HG02623 (cell line): ENCODE measurements around the gene LRRC4B.

Source experiments
- ATAC-seq: cut with Tn5 transposase; IDR thresholded peaks from one replicate; pipeline ENCODE4 v1.9.1; 2021; ENCODE audit warnings: moderate library complexity; ENCODE audit not compliant: unreplicated experiment

The LRRC4B gene

DNA sequence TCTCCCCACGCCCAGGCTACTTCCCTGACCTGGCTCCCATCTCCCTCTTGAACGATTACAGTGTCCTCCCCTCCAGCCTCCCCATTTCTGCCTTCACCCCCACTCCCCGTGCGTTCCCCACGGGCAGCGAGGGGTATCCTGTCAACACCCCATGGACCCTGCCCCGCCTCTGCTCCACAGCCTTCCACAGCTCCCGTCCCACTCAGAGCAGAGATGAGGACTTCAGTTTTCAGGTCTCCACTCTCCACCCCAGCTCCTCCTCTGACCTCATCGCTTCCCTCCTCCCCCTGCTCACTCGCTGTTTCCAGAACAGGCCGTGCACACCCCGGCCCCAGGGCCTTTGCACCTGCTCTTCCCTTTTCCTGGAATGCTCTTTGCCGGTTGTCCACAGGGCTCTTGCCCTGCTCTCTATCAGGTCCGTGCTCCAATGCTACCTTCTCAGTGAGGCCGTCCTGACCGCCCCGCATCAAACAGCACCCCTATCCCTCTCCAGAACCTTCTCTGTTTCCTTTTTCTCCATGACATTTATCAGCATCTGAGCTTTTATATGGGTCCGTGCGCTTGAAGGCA lies 15.0 kb downstream of the LRRC4B start:
- ATAC-seq: no peak

- no peak for ATAC-seq
Measured at GRCh38 chr19:50552540-50552939, 15.7 kb downstream of the LRRC4B start.

- ATAC-seq: no peak
Measured at GRCh38 chr19:50551715-50552187, 16.5 kb downstream of the LRRC4B start.

DNA sequence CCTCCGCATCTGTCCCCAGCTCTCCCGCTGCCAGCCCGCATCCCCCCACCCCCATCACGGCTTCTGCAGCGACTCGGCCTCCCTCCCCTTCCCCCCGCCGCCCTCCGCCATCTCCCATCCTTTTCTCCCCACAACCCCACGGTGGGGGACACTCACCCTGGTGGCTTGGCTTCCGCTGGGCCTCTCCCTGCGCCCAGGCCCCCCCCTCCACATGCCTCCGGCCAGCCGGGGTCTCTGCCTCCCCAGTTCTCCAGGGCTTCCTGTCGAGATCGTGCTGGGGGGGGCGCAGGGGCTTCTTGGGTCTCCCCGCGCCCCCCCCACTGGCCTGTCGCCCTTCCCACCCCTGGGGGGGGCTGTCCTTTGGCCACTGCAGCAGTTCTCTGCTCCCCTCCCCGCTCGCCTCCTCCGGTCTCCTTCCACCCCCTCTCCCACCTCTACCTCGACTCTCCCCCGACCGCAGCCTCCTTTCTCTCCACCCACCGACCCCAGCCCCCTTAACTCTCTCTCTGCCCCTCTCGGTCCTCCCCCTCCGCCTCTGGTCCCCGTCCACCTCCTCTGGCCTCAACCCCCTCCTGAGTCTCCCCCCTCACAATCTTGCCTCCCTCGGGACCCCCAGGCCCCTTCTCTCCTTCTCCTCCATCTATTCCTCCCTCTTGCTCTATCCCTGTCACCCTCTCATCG lies 17.1 kb downstream of the LRRC4B start:
- ATAC-seq: no peak

- ATAC-seq: no peak
Measured at GRCh38 chr19:50550594-50550966, 17.7 kb downstream of the LRRC4B start.

GRCh38 chr19:50549927-50550593 lies 18.2 kb downstream of the LRRC4B start:
- ATAC-seq: no peak

GRCh38 chr19:50549059-50549926 lies 18.9 kb downstream of the LRRC4B start:
- no peak for ATAC-seq

DNA sequence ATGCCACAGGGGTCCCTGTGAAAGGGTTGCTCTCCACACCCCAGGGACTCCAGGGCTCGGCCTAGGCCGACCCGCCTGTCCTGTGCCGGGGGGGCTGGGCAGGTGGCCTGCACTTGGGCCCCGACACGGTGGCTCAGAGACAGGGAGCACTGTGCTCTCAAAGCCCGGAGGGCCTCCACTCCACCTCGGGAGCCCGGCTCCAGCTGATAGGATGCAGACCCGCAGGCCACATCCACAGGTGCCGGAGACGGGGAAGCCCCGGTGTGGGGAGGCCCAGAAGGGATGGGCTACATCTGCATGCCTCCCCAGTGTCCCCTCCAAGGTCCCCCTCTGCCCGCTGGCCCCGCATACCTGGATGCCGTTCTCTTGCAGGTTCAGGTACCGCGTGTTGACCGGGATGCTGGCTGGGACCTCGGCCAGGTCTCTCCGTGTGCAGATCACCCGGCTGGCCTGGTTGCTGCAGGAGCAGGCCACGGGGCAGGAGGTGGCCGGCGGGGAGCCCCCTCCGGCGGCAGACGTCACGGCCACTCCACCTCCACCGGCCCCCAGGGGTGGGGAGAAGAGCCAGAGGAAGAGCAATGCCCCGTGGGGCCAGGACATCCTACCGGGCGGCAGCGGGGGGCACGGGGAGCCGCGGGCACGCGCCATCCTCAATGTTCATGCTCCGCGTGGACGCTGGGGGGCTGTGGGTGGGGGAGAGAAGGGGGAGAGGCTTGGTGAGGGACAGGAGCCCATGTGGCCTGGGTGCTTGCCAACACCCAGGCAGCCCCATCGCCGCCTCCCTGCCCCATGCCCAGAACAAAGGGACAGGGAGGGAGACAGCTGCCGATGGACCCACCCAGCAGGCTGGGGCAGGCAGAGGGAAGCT lies 19.8 kb downstream of the LRRC4B start:
- ATAC-seq: no peak

DNA sequence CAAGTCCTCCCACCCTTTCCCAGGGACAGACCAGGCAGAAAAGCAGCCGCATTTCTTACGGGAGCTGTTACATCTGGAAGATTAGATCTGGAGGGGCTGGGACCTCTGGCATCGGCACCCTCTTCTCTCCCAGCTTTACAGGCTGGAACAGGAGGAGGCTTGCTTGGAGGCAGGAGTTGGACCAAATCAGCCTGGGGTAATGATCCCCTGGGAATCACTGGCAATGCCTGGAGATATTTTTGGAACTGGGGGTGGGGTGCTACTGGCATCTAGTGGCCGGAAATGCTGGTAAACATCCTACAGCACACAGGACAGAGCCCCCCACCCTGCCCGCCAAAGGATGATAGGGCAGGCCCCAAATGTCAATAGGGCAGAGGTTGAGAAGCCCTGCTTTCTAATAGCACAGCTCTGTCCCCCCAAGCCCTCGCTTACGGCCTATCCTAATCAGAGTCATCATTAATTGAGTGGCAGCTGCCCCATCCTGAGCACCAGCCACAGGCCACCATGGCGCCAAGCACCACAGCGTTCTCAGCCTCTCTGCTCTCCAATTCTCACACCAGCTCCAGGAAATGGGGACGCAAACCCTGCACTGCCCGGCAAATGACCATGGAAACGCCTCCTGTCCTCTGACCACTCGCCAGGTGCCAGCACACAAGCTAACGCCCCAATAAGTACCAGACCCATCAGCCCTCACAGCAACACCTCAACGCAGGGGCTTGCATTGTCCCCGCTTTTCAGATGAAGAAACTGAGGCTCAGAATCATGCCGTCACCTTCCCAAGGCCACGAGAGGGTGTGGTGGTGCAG lies 20.6 kb downstream of the LRRC4B start:
- no peak for ATAC-seq

- no peak for ATAC-seq
Measured at GRCh38 chr19:50546527-50547221, 21.6 kb downstream of the LRRC4B start.

GRCh38 chr19:50542943-50543342 lies 25.3 kb downstream of the LRRC4B start:
- no peak for ATAC-seq

GRCh38 chr19:50537769-50538230 lies 30.4 kb downstream of the LRRC4B start:
- ATAC-seq: no peak

GRCh38 chr19:50537306-50537685 lies 30.9 kb downstream of the LRRC4B start:
- no peak for ATAC-seq

DNA sequence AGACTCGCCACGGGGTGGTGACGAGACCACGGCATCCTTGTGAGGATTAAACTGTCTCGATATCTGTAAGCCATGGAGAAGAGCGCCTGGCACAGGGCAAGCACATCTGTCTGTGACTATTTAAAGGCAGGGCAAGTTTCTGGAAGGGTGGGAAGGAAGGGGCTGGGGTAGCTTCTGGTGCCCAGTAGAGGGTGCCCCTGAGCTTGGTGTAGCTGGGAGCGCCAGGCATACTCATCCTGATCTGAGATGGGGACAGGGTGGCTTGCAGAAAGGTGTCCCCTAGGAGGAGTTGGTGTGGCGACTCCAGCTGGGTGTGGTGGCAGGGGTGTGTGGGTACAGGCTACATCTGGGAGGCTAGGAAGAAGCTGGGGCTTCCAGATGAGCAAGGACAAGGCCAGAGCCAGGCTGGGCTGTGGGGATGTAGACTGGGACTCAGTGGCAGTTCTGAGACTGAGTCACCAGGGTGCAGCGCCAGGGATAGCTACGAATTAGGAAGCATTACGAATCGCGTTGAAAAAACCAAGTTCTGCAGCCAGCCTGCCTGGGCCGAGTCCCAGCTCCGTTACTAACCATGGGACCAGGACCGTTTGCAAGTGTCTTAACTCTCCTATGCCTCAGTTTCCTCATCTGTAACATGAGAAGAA lies 31.5 kb downstream of the LRRC4B start:
- no peak for ATAC-seq

DNA sequence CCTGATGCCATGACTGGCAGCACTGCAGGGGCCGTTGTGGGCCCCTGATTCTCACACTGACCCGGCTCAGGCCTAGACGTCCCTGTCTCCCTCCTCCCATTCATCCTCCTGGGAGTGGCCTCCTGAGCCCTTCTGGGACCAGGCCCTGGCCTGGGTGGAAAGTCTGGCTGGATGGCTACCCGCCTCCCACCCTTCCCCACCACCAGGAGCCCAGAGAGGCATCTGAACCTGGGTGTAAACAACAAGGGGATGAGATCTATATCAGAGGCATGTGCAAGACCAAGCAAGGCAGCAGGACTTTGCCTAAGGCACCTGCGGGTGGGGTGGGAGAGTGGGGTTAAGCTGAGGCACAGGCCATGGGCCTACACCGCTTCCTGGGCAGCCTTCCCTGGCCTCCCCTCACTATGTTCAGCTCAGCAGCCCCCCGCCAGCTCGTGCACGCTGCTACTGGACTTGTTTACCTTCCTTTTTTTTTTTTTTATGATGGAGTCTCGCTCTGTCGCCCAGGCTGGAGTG lies 32.5 kb downstream of the LRRC4B start:
- ATAC-seq: no peak

GRCh38 chr19:50534478-50534877 lies 33.8 kb downstream of the LRRC4B start:
- ATAC-seq: no peak

- ATAC-seq: no peak
Measured at GRCh38 chr19:50532952-50533351, 35.3 kb downstream of the LRRC4B start.

- ATAC-seq: no peak
Measured at GRCh38 chr19:50531171-50531612, 37.0 kb downstream of the LRRC4B start.
